Stimulated activated CD4-positive, alpha-beta T cell treated with anti-CD3 and anti-CD28 coated beads, Interleukin-1b, Interleukin-23, amount 100 ng/mL, for 24 hours (primary cell): Measurements from ENCODE around the gene RNF220.

Experiments used
- DNase-seq, 4 experiments: peaks; one replicate each; pipeline ENCODE4 v3.0.0-alpha.2; 2020; ENCODE audit warnings: low read depth in 4 of 4, low spot score in 1 of 4

The RNF220 gene

GRCh38 chr1:44606701-44607281, 201.7 kb downstream of the RNF220 start:
- DNase-seq = no peak

GRCh38 chr1:44608141-44608540, 203.1 kb downstream of the RNF220 start:
- no peak for DNase-seq

GRCh38 chr1:44609412-44609767, 204.3 kb downstream of the RNF220 start:
- no peak for DNase-seq

- no peak for DNase-seq
Measured at GRCh38 chr1:44609768-44610526, 204.9 kb downstream of the RNF220 start.

GRCh38 chr1:44610527-44611148, 205.6 kb downstream of the RNF220 start:
- DNase-seq = no peak

GRCh38 chr1:44611419-44611818, 206.4 kb downstream of the RNF220 start:
- DNase-seq = no peak

- no peak for DNase-seq
Measured at GRCh38 chr1:44611866-44612265, 206.8 kb downstream of the RNF220 start.

GRCh38 chr1:44613941-44614340, 208.9 kb downstream of the RNF220 start:
- no peak for DNase-seq

- no peak for DNase-seq
Measured at GRCh38 chr1:44616284-44616990, 211.4 kb downstream of the RNF220 start.

- DNase-seq = no peak
Measured at GRCh38 chr1:44616991-44617702, 212.1 kb downstream of the RNF220 start.

- DNase-seq = no peak
Measured at GRCh38 chr1:44617703-44618029, 212.6 kb downstream of the RNF220 start.

GRCh38 chr1:44619261-44619900, 214.3 kb downstream of the RNF220 start:
- no peak for DNase-seq

GRCh38 chr1:44620072-44620471, 215.0 kb downstream of the RNF220 start:
- DNase-seq = no peak

- DNase-seq = no peak
Measured at GRCh38 chr1:44621841-44622286, 216.8 kb downstream of the RNF220 start.

- no peak for DNase-seq
Measured at GRCh38 chr1:44624268-44624901, 219.3 kb downstream of the RNF220 start.

- no peak for DNase-seq
Measured at GRCh38 chr1:44625348-44625747, 220.3 kb downstream of the RNF220 start.

GRCh38 chr1:44628962-44629756, 224.1 kb downstream of the RNF220 start:
- DNase-seq = no peak

- no peak for DNase-seq
Measured at GRCh38 chr1:44630116-44630515, 225.1 kb downstream of the RNF220 start.

- DNase-seq = no peak
Measured at GRCh38 chr1:44631333-44631646, 226.2 kb downstream of the RNF220 start.
